KG1 (cell line): ENCODE measurements around the gene ZNF74.
"Not testable (repeated sequence)": the region's sequence is repeated elsewhere in the genome, so short reads cannot be mapped to it uniquely, and the experiment has no call there.

Experiments used
- DNase-seq: peaks from one replicate; lab custom pipeline; 2025; lab: John Stamatoyannopoulos, UW

ZNF74 gene

DNA sequence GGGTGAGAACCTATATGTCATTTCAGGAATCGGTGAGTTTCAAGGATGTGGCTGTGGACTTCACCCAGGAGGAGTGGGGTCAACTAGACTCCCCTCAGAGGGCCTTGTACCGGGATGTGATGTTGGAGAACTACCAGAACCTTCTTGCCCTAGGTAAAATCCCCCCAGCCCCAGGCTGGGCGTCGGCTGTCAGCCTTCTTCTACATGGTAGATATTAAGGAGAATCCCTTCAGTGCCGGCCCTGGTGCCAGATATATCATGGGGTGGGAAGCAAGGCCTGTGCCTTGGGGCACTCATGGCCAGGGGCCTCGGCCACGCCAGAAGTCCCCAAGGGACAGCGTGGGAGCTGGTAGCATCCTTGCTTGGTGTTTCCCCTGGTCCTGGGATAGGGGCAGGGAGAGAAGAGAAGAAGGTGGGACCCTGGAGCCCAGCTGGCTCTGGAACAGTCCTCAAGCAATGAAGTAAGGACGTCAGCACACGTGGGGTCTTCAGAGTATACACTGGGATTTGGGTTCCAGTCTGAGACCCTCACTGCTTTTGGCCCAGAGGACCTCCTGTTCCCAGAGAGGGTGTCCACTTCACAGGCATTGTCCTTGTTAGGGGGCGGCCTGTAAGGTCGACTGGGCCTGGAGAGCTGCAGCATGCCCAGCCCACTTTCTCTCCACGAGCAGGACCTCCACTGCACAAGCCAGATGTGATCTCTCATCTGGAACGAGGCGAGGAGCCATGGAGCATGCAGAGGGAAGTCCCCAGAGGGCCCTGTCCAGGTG, 6.8 kb downstream of the ZNF74 start:
- DNase-seq: no peak

DNA sequence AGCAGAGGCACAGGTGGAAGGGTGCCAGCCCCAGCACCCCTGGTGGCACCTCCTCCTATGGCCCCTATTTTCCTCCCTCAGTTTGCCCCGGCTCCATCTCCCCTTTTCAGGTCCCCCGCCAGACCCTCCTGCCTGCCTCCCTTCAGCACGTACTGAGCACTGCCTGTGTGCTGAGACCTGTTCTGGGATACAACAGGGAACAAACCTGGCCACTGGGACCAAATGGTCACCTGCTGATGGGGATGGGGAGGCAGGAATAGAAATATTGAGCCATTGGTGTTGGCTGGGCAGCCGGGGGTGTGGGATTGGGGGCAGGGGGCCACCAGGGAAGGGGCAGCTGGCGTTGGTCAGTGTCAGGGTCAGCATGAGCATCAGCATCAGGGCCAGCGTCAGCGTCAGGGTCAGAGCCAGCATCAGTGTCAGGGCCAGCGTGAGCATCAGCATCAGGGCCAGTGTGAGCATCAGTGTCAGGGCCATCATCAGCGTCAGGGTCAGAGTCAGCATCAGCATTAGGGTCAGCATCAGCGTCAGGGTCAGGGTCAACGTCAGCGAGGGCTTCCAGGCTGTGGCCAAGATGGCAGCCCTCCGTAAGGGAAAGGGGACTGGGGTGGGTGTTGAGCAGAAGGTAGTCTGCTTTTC, 7.5 kb downstream of the ZNF74 start:
- DNase-seq: no peak

DNA sequence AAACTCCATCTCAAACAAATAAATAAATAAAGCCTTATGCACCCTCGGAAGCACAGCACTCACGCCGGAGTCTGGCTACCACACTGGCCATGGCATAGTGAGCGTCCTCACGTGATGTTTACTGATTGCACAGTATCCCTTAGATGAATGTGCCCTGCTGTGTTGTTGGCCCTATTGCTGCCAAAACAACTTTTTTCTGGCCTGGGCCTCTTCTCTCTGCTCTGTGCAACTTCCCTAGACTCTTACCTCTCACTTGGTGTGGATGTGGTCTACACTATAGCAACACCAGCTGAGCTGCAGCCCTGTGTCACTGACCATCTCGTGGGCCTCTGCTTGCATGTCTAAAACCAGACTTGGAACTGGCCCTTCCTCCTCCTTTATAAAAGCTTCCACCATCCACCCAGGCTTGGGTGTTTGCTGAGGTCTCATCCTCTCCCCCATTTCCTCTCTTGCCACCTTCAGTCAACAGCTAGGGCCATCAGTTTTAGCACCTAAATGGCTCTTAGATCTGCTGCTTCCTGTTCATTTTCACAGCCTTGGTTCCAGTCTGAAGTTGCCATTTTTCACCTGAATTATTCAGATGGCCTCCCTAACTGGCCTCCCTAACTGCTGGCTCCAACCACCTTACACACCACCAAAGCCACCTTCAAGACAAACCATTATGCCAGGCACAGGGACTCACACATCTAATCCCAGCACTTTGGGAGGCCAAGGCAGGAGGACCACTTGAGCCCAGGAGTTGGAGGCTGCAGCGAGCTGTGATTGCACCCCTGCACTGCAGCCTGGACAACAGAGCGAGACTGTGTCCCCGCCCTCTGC, 9.2 kb downstream of the ZNF74 start:
- no peak for DNase-seq

DNA sequence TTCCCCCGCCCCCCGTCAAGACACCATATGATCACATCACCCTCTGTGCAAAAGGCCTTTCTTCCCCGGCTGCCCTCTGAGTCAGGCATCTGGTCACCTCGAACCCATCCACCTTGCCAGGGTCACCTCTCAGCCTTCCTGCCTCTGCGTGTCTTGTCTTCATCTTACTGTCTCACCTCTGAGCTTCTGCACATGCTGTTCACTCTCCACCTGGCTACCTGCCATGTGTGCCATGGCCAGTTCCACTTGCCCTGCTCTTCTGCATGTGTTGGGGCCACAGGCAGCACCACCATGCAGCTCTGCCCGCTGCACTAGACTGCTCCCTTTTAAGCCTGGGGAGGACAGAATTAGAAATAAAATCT, 9.8 kb downstream of the ZNF74 start:
- no peak for DNase-seq

DNA sequence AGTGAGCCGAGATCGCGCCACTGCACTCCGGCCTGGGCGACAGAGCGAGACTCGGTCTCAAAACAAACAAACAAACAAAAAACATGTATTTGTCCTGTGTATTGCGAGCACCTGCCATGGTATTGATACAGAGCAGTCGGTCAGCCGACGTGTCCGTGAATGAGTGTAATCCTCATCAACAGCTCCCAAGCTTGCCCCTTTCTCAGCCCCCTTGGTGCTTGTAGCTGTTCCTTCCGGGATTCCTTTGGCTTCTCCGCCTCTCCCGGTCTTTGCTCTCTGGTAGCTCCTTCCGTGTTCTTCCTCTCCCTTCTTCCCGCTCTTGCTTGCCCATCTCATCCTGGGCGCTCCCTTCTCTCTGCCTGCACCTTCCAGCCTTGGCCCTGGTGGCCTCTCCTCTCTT, 10.9 kb downstream of the ZNF74 start:
- no peak for DNase-seq

DNA sequence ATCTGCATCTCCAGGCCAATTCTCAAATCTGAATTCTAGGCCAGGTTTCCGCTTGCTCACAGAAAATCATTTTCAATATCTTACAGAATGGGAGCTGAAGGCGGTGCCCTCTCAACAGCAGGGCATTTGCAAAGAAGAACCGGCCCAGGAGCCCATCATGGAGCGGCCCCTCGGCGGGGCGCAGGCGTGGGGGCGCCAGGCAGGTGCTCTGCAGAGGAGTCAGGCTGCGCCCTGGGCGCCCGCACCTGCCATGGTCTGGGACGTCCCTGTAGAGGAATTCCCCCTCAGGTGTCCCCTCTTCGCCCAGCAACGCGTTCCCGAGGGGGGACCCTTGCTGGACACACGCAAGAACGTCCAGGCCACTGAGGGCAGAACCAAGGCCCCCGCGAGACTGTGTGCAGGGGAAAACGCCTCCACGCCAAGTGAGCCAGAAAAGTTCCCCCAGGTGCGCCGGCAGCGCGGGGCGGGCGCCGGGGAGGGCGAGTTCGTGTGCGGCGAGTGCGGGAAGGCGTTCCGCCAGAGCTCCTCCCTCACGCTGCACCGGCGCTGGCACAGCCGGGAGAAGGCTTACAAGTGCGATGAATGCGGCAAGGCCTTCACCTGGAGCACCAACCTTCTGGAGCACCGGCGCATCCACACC, 11.5 kb downstream of the ZNF74 start:
- DNase-seq: no peak

DNA sequence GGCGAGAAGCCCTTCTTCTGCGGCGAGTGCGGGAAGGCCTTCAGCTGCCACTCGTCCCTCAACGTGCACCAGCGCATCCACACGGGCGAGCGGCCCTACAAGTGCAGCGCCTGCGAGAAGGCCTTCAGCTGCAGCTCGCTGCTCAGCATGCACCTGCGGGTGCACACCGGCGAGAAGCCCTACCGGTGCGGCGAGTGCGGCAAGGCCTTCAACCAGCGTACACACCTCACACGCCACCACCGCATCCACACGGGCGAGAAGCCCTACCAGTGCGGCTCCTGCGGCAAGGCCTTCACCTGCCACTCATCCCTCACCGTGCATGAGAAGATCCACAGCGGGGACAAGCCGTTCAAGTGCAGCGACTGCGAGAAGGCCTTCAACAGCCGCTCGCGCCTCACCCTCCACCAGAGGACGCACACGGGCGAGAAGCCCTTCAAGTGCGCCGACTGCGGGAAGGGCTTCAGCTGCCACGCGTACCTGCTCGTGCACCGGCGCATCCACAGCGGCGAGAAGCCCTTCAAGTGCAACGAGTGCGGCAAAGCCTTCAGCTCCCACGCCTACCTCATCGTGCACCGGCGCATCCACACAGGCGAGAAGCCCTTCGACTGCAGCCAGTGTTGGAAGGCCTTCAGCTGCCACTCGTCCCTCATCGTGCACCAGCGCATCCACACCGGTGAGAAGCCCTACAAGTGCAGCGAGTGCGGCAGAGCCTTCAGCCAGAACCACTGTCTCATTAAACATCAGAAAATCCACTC, 12.2 kb downstream of the ZNF74 start:
- DNase-seq: no peak

DNA sequence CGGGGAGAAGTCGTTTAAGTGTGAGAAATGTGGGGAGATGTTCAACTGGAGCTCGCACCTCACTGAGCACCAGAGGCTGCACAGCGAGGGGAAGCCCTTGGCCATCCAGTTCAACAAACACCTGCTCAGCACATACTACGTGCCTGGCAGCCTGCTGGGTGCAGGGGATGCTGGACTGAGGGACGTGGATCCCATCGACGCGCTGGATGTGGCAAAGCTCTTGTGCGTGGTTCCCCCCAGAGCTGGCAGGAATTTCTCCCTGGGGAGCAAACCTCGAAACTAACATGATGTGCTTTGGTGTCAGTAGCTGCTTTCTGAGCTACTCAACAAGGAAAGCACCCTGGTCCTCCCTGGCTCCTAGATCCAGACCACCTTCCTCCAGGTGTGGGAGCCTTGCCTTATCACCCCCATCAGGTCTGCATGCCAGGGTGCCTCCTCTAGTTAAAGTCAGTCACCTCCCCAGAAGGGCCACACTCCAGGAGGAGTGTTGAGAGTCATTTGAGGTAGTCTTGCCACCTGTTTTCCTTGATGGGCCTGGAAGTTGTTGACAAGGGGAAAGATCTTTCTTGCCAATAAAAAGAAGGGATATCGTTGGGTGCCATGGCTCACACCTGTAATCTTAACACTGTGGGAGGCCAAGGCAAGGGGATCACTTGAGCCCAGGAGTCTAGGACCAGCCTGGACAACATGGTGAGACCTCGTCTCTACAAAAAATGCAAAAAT, 12.9 kb downstream of the ZNF74 start:
- no peak for DNase-seq

DNA sequence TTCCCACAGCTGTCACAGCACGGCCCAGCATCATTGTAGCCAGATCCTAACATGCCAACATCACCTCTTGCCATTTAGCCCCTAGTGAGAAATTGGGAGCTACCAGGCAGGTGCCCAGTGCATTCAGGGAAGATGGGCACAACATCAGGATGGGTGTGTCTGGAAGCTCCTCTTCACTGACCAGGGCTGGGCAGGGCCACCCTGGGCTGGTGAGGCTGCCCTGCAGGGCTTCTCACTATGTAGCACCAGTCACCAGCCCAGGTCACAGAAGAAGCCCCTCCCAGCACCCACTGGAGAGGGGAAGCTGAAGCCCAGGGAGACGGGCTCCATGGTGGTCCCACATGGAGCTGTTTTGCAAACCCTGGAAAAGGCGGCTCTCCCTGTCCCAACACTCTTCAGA, 13.9 kb downstream of the ZNF74 start:
- DNase-seq: no peak

DNA sequence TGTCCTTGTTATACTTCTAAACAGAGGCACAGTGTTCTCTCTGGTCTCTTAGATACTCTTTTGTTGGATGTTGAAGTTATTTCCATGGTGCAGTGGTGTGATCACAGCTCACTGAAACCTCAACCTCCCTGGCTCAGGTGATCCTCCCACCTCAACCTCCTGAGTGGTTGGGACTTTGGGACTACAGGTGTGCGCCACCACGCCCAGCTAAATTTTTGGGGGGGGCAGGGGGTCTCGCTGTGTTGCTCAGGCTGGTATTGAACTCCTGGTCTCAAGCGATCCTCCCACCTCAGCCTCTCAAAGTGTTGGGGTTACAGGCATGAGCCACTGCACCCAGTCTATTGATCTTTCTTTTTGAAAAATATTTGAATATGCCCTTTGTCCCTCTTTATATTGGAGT, 14.9 kb downstream of the ZNF74 start:
- no peak for DNase-seq

DNA sequence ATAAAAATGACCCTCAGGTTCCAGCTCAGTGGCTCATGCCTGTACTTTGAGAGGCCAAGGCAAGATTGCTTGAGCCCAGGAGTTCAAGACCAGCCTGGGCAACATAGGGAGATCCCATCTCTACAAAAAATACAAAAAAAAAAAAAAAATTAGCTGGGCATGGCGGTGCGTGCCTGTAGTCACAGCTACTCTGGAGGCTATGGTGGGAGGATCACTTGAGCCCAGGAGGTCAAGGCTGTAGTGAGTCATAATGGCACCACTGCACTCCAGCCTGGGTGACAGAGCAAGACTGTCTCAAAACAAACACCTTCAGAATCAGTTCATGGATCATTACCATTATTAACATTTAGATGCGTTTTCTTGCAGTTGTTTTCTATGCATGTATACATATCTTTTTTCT, 15.4 kb downstream of the ZNF74 start:
- not testable (repeated sequence) for DNase-seq

DNA sequence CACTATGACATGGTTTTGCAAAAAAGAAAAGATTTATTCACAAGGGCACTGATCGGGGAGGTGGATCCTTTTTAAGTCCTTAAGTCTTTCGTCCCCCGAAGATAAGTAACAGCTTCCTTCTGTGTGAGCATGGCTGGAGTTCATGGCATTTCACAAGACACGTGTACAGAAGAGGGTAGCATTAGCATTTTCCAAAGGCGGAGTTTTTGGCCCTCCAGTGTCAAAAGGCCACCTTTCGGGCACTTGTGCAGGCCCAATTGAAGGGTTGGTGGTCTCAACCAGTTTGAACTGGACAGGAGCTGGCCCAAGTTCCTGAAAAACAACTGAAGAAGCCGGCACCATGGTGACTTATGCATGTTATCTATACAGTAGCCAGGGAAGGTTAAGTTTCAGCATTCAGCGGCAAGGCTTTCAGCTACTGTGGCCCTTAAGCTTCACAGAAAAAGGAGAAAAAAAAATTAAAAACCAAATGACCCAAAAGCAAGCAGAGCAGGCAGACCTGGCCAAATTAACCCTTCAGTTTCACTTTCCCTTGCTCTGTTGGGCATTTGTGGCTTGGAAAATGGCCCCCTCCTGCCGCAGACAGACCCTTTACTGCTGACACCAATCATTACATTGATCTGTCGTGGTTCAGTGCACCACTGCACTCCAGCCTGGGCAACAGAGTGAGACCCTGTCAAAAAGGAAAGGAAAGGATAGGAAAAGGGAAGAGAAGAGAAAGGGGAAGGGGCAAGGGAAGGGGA, 18.7 kb downstream of the ZNF74 start:
- DNase-seq: no peak

DNA sequence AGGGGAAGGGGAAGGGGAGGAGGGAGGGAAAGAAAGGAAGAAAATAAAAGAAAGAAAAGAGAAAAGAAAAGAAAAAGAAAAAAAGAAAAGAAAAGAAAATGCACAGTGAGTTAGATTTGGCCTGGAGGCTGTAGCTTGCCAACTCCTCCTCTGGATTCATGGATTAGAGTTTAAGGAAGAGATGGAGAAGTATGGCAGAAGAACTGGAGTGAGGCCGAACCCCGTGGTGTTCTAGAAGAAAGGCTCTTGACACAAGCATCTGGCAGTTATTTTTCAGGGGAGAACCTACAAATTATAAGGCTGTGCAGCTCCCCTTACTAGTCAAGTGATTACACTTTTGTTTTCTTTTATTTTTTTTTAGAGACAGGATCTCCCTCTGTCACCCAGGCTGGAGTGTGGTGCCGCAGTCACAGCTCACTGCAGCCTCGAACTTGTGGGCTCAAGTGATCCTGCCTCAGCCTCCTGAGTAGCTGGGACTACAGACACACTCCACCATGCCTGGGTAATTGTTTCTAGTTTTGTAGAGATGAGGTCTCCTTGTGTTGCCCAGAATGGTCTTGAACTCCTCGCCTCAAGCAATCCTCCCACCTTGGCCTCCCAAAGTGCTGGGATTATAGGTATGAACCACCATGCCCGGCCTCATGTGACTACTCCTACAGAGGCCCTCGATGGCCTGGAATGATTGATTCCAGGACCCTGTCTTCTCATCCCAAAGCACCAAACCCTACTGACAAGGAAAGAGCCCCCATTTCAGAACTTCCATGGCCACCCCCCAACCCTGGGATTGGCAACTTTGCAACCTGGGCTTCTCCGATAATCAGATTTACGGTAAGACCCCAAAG, 19.5 kb downstream of the ZNF74 start:
- no peak for DNase-seq

DNA sequence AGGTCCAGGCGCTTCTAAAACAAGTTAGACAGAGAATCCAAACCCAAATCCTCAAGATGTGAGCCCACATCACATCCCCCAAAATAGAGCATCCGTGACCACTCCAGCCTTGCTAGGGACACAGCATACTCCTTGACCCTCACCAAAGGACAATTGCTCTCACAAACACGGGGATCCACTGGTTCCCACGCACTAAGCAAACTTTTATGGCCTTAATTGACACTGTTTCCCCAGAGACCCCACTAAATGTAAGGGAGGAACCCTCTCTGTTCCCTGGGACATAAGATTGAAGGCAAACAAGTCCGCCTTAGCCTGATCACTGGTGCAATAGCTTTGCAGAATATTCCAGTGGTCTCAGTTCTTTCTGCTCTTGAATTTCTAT, 20.1 kb downstream of the ZNF74 start:
- DNase-seq: no peak

DNA sequence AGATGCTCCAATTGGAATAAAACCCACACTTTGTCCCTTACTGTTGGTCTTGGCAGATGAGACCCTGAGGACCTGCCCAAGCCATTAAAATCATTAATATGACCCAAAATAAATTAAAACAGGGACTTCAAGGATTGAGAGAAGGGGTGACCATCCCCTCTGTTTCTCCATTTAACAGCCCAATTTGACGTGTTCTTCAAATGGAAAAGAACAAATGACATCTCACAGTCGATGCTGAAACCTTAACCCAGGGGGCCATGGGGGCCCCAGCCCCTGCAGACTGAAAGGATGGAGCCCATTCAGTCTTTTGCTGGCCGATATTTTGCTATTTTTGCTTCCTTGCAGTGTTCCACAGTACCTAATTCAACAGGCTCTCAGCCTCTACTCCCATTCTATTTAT, 20.5 kb downstream of the ZNF74 start:
- DNase-seq: no peak

DNA sequence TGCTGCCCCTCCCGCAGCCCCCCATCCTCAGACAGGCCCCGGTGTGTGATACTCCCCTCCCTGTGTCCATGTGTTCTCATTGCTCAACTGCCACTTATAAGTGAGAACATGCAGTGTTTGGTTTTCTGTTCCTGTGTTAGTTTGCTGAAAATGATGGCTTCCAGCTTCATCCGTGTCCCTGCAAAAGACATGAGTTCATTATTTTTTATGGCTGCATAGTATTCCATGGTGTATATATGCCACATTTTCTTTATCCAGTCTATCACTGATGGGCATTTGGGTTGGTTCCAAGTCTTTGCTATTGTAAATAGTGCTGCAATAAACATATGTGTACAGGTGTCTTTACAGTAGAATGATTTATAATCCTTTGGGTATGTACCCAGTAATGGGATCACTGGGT, 21.3 kb downstream of the ZNF74 start:
- DNase-seq: not testable (repeated sequence)

DNA sequence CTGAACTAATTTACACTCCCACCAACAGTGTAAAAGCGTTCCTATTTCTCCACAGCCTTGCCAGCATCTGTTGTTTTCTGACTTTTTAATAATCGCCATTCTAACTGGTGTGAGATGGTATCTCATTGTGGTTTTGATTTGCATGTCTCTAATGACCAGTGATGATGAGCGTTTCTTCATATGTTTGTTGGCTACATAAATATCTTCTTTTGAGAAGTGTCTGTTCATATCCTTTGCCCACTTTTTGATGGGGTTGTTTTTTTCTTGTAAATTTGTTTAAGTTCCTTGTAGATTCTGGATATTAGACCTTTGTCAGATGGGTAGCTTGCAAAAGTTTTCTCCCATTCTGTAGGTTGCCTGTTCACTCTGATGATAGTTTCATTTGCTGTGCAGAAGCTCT, 21.7 kb downstream of the ZNF74 start:
- DNase-seq: not testable (repeated sequence)

DNA sequence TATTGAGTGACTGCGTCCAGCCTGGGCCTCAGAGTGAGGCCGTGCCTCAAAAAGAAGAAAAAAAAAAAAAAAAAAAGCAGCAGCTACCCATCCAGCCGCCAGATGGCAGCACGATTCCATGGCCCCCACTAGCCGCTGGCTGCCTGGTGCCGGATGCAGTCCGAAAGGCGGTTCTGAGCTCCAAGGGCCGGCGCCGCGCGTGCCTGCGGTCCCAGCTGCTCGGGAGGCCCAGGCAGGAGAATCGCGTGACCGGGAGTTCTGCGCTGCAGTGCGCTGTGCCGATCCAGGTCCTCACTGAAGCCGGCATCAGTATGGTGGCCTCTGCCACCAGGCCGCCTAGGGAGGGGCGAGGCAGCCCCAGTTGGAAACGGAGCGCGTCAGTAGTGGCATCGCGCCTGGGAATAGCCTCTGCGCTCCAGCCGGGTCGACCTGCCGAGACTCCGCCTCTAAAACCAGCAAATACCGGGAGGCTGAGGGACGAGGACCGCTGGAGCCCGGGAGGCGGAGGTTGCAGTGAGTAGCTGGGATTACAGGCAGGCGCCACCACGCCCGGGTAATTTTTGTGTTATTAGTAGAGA, 24.3 kb downstream of the ZNF74 start:
- DNase-seq: no peak

DNA sequence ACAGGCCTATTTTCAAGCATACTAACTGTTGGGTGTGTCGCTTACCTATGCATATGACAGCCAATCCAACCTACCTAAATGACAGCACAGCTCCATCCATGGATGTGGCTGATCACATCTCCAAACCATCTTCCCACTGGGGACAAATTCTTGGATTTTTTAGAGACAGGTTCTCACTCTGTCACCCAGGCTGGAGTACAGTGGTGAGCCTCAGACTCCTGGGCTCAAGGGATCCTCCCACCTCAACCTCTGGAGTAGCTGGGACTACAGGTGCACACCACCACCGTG, 25.7 kb downstream of the ZNF74 start:
- no peak for DNase-seq
